Endothelial cell of umbilical vein (primary cell): Measurements from ENCODE around the gene CACNA1C. TPM values are rescaled to one million over a fixed set of nuclear protein-coding genes. Genes with fewer than 3 reads are reported as not detected.

Experiments
- BruUV-seq: library from RNA; stranded (reverse); fragments of 400-500 nt; replicated peaks from 2 replicates; lab custom pipeline; 2021; lab: Mats Ljungman, UMichigan
- CTCF ChIA-PET: fragments of 300-600, 350-600 bp; sonication (Branson Sonifier 250); formaldehyde crosslinking; loops from one replicate; lab custom pipeline; 2021; ENCODE audit warnings: antibody characterized with exemption, inconsistent platforms; lab: Charles Lee
- POLR2A ChIA-PET: fragments of 300-600, 350-600 bp; sonication (Branson Sonifier 250); formaldehyde crosslinking; loops from one replicate; lab custom pipeline; 2021; ENCODE audit warnings: antibody characterized with exemption, inconsistent platforms; lab: Charles Lee
- DNase-seq: peaks from one replicate; pipeline ENCODE4 v3.0.0-alpha.2; 2011; ENCODE audit warnings: low read depth, low spot score
- FAIRE-seq: peaks from 2 replicates; lab custom pipeline; 2011; peaks lifted over from hg19 to GRCh38; lab: Jason Lieb, UNC
- H2AFZ ChIP-seq: 2 replicates; pipeline ENCODE4 v1.6.0; 2012; ENCODE audit warnings: low read depth, low read length, control low read depth, inconsistent platforms
- H3K27ac ChIP-seq: 2 replicates; pipeline ENCODE4 v1.5.1; 2011; ENCODE audit warnings: low read depth, mild to moderate bottlenecking, control low read depth, low read length, moderate library complexity; ENCODE audit not compliant: insufficient read depth
- H3K27me3 ChIP-seq, 2 experiments: 2 replicates each; pipeline versions ENCODE4 v1.6.0 to v1.6.1; 2011; ENCODE audit warnings: low read length in 2 of 2, mixed read lengths in 1 of 2; ENCODE audit not compliant: control insufficient read depth in 2 of 2, insufficient read depth in 2 of 2
- H3K36me3 ChIP-seq, 2 experiments: 2 replicates in 1 of 2; 3 replicates in 1 of 2; pipeline ENCODE4 v1.5.1; 2011; ENCODE audit warnings: low read length in 2 of 2, mild to moderate bottlenecking in 1 of 2, moderate library complexity in 1 of 2; ENCODE audit not compliant: control insufficient read depth in 2 of 2, insufficient read depth in 2 of 2; ENCODE audit errors: extremely low read depth in 1 of 2
- H3K4me1 ChIP-seq: 3 replicates; pipeline ENCODE4 v1.5.1; 2011; ENCODE audit warnings: mild to moderate bottlenecking, low read length; ENCODE audit not compliant: control insufficient read depth, insufficient read depth; ENCODE audit errors: extremely low read depth
- H3K4me2 ChIP-seq: 2 replicates; pipeline ENCODE4 v1.6.1; 2011; ENCODE audit warnings: low read length, control low read depth, mixed read lengths; ENCODE audit not compliant: insufficient read depth
- H3K4me3 ChIP-seq, 3 experiments: fragments of 200-600 bp in 1 of 3; sonication (generic), shearing (Covaris generic) in 1 of 3; replicated peaks in 1 of 3; 2 replicates each; pipeline ENCODE4 v1.5.1; 2011 to 2016; ENCODE audit warnings: control low read depth in 3 of 3, low read length in 3 of 3, mild to moderate bottlenecking in 2 of 3, inconsistent platforms in 1 of 3, low read depth in 1 of 3, moderate library complexity in 1 of 3; ENCODE audit not compliant: insufficient read depth in 1 of 3
- H3K79me2 ChIP-seq: 2 replicates; pipeline ENCODE4 v1.6.0; 2012; ENCODE audit warnings: low read length, inconsistent platforms; ENCODE audit not compliant: control insufficient read depth, insufficient read depth
- H3K9ac ChIP-seq: replicated peaks from 2 replicates; pipeline ENCODE3; 2011; ENCODE audit warnings: low read length, control low read depth; ENCODE audit not compliant: insufficient read depth; ENCODE audit errors: extremely low read depth
- H3K9me1 ChIP-seq: replicated peaks from 3 replicates; pipeline ENCODE4 v1.6.0; 2011; ENCODE audit warnings: mild to moderate bottlenecking, low read length; ENCODE audit not compliant: control insufficient read depth, insufficient read depth; ENCODE audit errors: extremely low read depth
- H3K9me3 ChIP-seq: replicated peaks from 2 replicates; pipeline ENCODE4 v1.5.1; 2012; ENCODE audit warnings: low read length, inconsistent platforms; ENCODE audit not compliant: control insufficient read depth, insufficient read depth
- H4K20me1 ChIP-seq: replicated peaks from 2 replicates; pipeline ENCODE3; 2011; ENCODE audit warnings: mild to moderate bottlenecking, low read length; ENCODE audit not compliant: control insufficient read depth, insufficient read depth; ENCODE audit errors: extremely low read depth
- EZH2 ChIP-seq: IDR thresholded peaks from 2 replicates; pipeline ENCODE4 v1.6.1; 2012; ENCODE audit warnings: borderline replicate concordance, low read depth, mild to moderate bottlenecking, moderate library complexity, low read length, inconsistent platforms; ENCODE audit not compliant: severe bottlenecking
- FOS ChIP-seq: IDR thresholded peaks from 2 replicates; pipeline ENCODE4 v1.6.1; 2011; ENCODE audit warnings: mild to moderate bottlenecking, low read length, moderate library complexity, borderline replicate concordance; ENCODE audit not compliant: insufficient read depth
- GATA2 ChIP-seq: IDR thresholded peaks from 2 replicates; pipeline ENCODE4 v1.7.0; 2011; ENCODE audit warnings: low read depth, mild to moderate bottlenecking, moderate library complexity, mixed read lengths, low read length; ENCODE audit not compliant: insufficient read length, insufficient read depth
- JUN ChIP-seq: IDR thresholded peaks from 2 replicates; pipeline ENCODE4 v1.6.1; 2011; ENCODE audit warnings: borderline replicate concordance, low read depth; ENCODE audit not compliant: insufficient read length, insufficient read depth
- MYC ChIP-seq: IDR thresholded peaks from one replicate; pipeline ENCODE4 v1.6.1; 2011; ENCODE audit warnings: mild to moderate bottlenecking, low read depth, low read length
- POLR2A ChIP-seq: IDR thresholded peaks from 2 replicates; pipeline ENCODE4 v1.6.1; 2012; ENCODE audit warnings: low read depth, mild to moderate bottlenecking, control low read depth, low read length
- POLR2AphosphoS5 ChIP-seq: IDR thresholded peaks from 2 replicates; pipeline ENCODE4 v1.6.1; 2012; ENCODE audit warnings: low read depth, mild to moderate bottlenecking, control low read depth, low read length, moderate library complexity; ENCODE audit not compliant: insufficient read depth
- dilution Hi-C: fragments of 300-500 bp; cut with MboI; formaldehyde crosslinking; loops from one replicate; pipeline ENCODE4 v1.15.0; 2019; ENCODE audit warnings: low sequenced_read_pairs; ENCODE audit not compliant: extremely low pct_ligation_motif_present
- intact Hi-C: fragments of 100-400 bp; cut with micrococcal nuclease; formaldehyde crosslinking; loops from one replicate; pipeline ENCODE4 v1.10.0; 2022
- polyA plus RNA-seq, 4 experiments: library from polyadenylated mRNA; depleted of rRNA in 3 of 4; stranded (reverse) in 3 of 4; unstranded in 1 of 4; fragments of >200 nt; gene quantifications; 2 replicates each; pipeline versions ENCODE4 v1.2.1 to v1.2.3, GENCODE V29; 2011 to 2012; ENCODE audit warnings: missing spikeins in 1 of 4
- total RNA-seq: library from RNA; stranded (reverse); gene quantifications from 2 replicates; pipeline ENCODE4 v1.2.3, GENCODE V29; 2021
- TF ChIP-seq, protein P1 (sequence below): IDR thresholded peaks from 2 replicates; pipeline ENCODE4 v1.6.1; 2011; ENCODE audit not compliant: insufficient read depth, insufficient read length
- TF ChIP-seq, protein P2 (sequence below), 2 donors: IDR thresholded peaks; 1 replicate in 1 of 2; 2 replicates in 1 of 2; pipeline ENCODE4 v1.5.1; 2011; ENCODE audit warnings: low read length in 2 of 2, mild to moderate bottlenecking in 2 of 2, moderate library complexity in 2 of 2, control low read depth in 1 of 2, inconsistent platforms in 1 of 2, low read depth in 1 of 2; ENCODE audit not compliant: insufficient read depth in 1 of 2; ENCODE audit errors: extremely low read depth in 1 of 2

CACNA1C gene
- total and polyA plus RNA-seq, 2 donors (not counting 3 experiments of a cell fraction or from before 2014, with no cell fraction given), result not detected

DNA sequence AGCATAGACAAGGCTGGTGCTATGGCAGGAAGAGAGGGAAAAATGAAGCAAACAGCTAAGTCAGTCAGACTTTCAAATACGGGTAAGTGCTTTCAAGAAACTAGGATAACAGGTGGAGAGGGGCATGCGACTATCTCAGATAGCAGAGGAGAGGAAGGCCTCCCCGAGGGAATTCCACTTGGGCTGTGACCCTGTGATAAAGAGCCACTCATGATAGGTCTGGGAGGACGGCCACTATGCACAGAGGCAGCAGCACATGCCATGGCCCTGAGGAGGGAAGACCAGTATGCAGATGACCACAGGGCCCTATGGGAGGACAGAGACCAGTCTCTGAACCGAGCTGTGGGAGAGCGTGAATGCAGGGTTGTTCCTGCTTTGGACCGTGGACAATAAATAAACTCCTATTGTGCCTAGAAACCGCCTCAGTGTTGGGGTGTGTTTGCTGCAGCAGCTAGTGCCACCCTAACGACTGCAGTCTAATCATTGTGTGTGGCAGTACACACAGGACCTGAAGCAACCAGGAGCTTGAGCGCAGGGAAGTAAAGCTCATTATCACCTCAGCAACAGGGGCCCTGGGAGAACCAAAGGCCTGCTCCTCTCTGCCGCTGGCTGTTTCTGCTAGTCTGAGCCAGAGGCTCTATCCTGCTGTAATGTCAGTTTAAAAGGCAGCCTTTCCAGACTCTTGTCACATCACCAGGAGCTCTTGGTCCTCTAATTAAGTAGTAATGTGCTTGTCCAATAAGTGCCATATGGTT is 119.1 kb downstream of the CACNA1C start:
- Histone ChIP-seq H3K9me3 (no peaks in the 10 kb centered on the region), H3K9me1 (no peaks in the 10 kb centered on the region), H3K36me3 (no peaks in the 10 kb centered on the region), H3K4me2 (no peak overlapping the region), H3K4me1 (no peaks in the 10 kb centered on the region), H3K9ac (no peak overlapping the region), H3K27me3 (no peaks in the 10 kb centered on the region), H3K4me3 (no peak overlapping the region), H4K20me1 (no peaks in the 10 kb centered on the region), H3K79me2 (no peaks in the 10 kb centered on the region), H3K27ac (no peak overlapping the region), H2AFZ (no peak overlapping the region)
- intact Hi-C loops (no loop called here), dilution Hi-C loops (no loop called here)
- ChIA-PET POLR2A (no interaction called here), CTCF (no interaction called here)
- FAIRE-seq (no peak), DNase-seq (no peak)
- TF ChIP-seq JUN (no peak), POLR2AphosphoS5 (no peak), FOS (no peak), MYC (no peak), POLR2A (no peak), EZH2 (no peak), GATA2 (no peak)
- TF ChIP-seq, protein P1, sequence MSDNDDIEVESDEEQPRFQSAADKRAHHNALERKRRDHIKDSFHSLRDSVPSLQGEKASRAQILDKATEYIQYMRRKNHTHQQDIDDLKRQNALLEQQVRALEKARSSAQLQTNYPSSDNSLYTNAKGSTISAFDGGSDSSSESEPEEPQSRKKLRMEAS, result no peak
- TF ChIP-seq, protein P2, sequence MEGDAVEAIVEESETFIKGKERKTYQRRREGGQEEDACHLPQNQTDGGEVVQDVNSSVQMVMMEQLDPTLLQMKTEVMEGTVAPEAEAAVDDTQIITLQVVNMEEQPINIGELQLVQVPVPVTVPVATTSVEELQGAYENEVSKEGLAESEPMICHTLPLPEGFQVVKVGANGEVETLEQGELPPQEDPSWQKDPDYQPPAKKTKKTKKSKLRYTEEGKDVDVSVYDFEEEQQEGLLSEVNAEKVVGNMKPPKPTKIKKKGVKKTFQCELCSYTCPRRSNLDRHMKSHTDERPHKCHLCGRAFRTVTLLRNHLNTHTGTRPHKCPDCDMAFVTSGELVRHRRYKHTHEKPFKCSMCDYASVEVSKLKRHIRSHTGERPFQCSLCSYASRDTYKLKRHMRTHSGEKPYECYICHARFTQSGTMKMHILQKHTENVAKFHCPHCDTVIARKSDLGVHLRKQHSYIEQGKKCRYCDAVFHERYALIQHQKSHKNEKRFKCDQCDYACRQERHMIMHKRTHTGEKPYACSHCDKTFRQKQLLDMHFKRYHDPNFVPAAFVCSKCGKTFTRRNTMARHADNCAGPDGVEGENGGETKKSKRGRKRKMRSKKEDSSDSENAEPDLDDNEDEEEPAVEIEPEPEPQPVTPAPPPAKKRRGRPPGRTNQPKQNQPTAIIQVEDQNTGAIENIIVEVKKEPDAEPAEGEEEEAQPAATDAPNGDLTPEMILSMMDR (IDR thresholded peaks at IDR 0.05; ENCODE audit: extremely low read depth in 1 of 2, insufficient read depth in 1 of 2, low read depth in 1 of 2, low read length in 2 of 2), result no peak
- no TSS peak for BruUV-seq
